H1 (cell line): Measurements from ENCODE around the gene ADAMTS9. TPM values are rescaled to one million over a fixed set of nuclear protein-coding genes. Genes with fewer than 3 reads are reported as not detected.

Experiments
- CTCF ChIA-PET: fragments of 300-600 bp; sonication (Branson Sonifier 250); formaldehyde crosslinking; loops from one replicate; lab custom pipeline; 2021; ENCODE audit not compliant: partially characterized antibody; lab: Charles Lee
- POLR2A ChIA-PET: fragments of 300-600 bp; sonication (Branson Sonifier 250); formaldehyde crosslinking; loops from one replicate; lab custom pipeline; 2021; ENCODE audit warnings: inconsistent platforms; ENCODE audit not compliant: partially characterized antibody; lab: Charles Lee
- DNase-seq, 2 experiments: peaks; one replicate each; pipeline versions ENCODE4 v3.0.0 to v3.0.0-alpha.2; 2010 to 2022; ENCODE audit warnings: low spot score in 2 of 2, low read depth in 1 of 2, mixed read lengths in 1 of 2
- FAIRE-seq: peaks from 2 replicates; lab custom pipeline; 2011; peaks lifted over from hg19 to GRCh38; lab: Jason Lieb, UNC
- H2AFZ ChIP-seq: 2 replicates; pipeline ENCODE4 v1.8.1; 2012; ENCODE audit warnings: low read length, inconsistent platforms
- H2AK5ac ChIP-seq: 2 replicates; pipeline ENCODE4 v1.6.1; 2013; ENCODE audit warnings: low read depth, low read length
- H2BK120ac ChIP-seq: replicated peaks from 2 replicates; pipeline ENCODE3; 2013; ENCODE audit warnings: low read depth, low read length, inconsistent platforms
- H2BK12ac ChIP-seq: 2 replicates; pipeline ENCODE4 v1.6.1; 2013; ENCODE audit warnings: low read depth, low read length
- H2BK15ac ChIP-seq: 2 replicates; pipeline ENCODE4 v1.6.1; 2013; ENCODE audit warnings: low read length
- H2BK20ac ChIP-seq: 2 replicates; pipeline ENCODE4 v1.6.1; 2013; ENCODE audit warnings: low read length
- H2BK5ac ChIP-seq: 2 replicates; pipeline ENCODE4 v1.6.1; 2013; ENCODE audit warnings: low read depth, low read length
- H3K14ac ChIP-seq: 2 replicates; pipeline ENCODE4 v1.6.1; 2013; ENCODE audit warnings: inconsistent platforms; ENCODE audit not compliant: insufficient read length
- H3K18ac ChIP-seq: 2 replicates; pipeline ENCODE4 v1.6.1; 2013; ENCODE audit warnings: low read length; ENCODE audit errors: extremely low read depth
- H3K23ac ChIP-seq: 2 replicates; pipeline ENCODE4 v1.6.1; 2013; ENCODE audit warnings: inconsistent platforms; ENCODE audit not compliant: insufficient read length
- H3K23me2 ChIP-seq: 2 replicates; pipeline ENCODE4 v1.6.1; 2013; ENCODE audit warnings: low read depth, low read length
- H3K27ac ChIP-seq: 2 replicates; pipeline ENCODE4 v1.6.1; 2011; ENCODE audit warnings: low read depth, low read length, inconsistent platforms
- H3K27me3 ChIP-seq, 4 experiments: replicated peaks in 1 of 4; 1 replicate in 1 of 4; 2 replicates in 3 of 4; pipeline versions ENCODE4 v1.6.1 to v1.8.1; 2011 to 2013; ENCODE audit warnings: low read length in 3 of 4, mild to moderate bottlenecking in 3 of 4, inconsistent platforms in 2 of 4, mixed read lengths in 2 of 4, moderate library complexity in 1 of 4; ENCODE audit not compliant: control insufficient read depth in 3 of 4, insufficient read depth in 3 of 4; ENCODE audit errors: extremely low read depth in 1 of 4
- H3K36me3 ChIP-seq, 4 experiments: 2 replicates each; pipeline versions ENCODE4 v1.6.1 to v1.8.1; 2011 to 2013; ENCODE audit warnings: mild to moderate bottlenecking in 4 of 4, low read length in 3 of 4, moderate library complexity in 2 of 4, control low read depth in 1 of 4, inconsistent platforms in 1 of 4; ENCODE audit not compliant: insufficient read depth in 4 of 4, control insufficient read depth in 2 of 4
- H3K4ac ChIP-seq: replicated peaks from 2 replicates; pipeline ENCODE3; 2013; ENCODE audit warnings: low read length, low read depth, mixed read lengths, inconsistent platforms; ENCODE audit not compliant: insufficient read length
- H3K4me1 ChIP-seq, 4 experiments: replicated peaks in 1 of 4; 1 replicate in 1 of 4; 2 replicates in 3 of 4; pipeline versions ENCODE4 v1.6.1 to v1.8.1; 2011 to 2013; ENCODE audit warnings: low read length in 3 of 4, inconsistent platforms in 2 of 4, mixed read lengths in 1 of 4; ENCODE audit not compliant: insufficient read depth in 4 of 4, control insufficient read depth in 3 of 4
- H3K4me2 ChIP-seq, 2 experiments: 2 replicates each; pipeline versions ENCODE4 v1.6.1 to v1.8.1; 2011 to 2013; ENCODE audit warnings: low read depth in 2 of 2, low read length in 2 of 2, control low read depth in 1 of 2, inconsistent platforms in 1 of 2, mild to moderate bottlenecking in 1 of 2; ENCODE audit not compliant: insufficient read depth in 1 of 2
- H3K4me3 ChIP-seq, 4 experiments: fragments of 200-600, 300-600 bp in 1 of 4; sonication (generic), shearing (Covaris generic), sonication (Bioruptor Twin) in 1 of 4; 2 replicates each; pipeline versions ENCODE4 v1.5.1 to v1.8.1; 2011 to 2016; ENCODE audit warnings: low read length in 4 of 4, low read depth in 3 of 4, control low read depth in 2 of 4, inconsistent platforms in 2 of 4, mild to moderate bottlenecking in 2 of 4, mixed read lengths in 1 of 4, moderate library complexity in 1 of 4; ENCODE audit not compliant: insufficient read depth in 2 of 4; ENCODE audit errors: extremely low read depth in 1 of 4
- H3K56ac ChIP-seq: replicated peaks from 2 replicates; pipeline ENCODE3; 2013; ENCODE audit warnings: low read depth, mild to moderate bottlenecking, mixed read lengths, low read length, inconsistent platforms; ENCODE audit not compliant: insufficient read length
- H3K79me1 ChIP-seq: 2 replicates; pipeline ENCODE4 v1.6.1; 2013; ENCODE audit warnings: low read depth, low read length, control low read depth
- H3K79me2 ChIP-seq, 2 experiments: 2 replicates each; pipeline versions ENCODE4 v1.6.1 to v1.8.1; 2012 to 2013; ENCODE audit warnings: low read length in 2 of 2, mild to moderate bottlenecking in 2 of 2, inconsistent platforms in 1 of 2; ENCODE audit not compliant: insufficient read depth in 2 of 2, control insufficient read depth in 1 of 2
- H3K9ac ChIP-seq, 4 experiments: replicated peaks in 1 of 4; 1 replicate in 1 of 4; 2 replicates in 3 of 4; pipeline versions ENCODE4 v1.6.1 to v1.8.1; 2011 to 2013; ENCODE audit warnings: low read depth in 3 of 4, low read length in 3 of 4, control low read depth in 2 of 4, mild to moderate bottlenecking in 2 of 4, moderate library complexity in 2 of 4, inconsistent platforms in 1 of 4; ENCODE audit errors: extremely low read depth in 1 of 4
- H3K9me3 ChIP-seq, 2 experiments: 2 replicates each; pipeline versions ENCODE4 v1.6.1 to v1.8.1; 2012 to 2013; ENCODE audit warnings: mild to moderate bottlenecking in 2 of 2, moderate library complexity in 2 of 2, control low read depth in 1 of 2, inconsistent platforms in 1 of 2, low read depth in 1 of 2, low read length in 1 of 2, mixed read lengths in 1 of 2; ENCODE audit not compliant: insufficient read depth in 2 of 2
- H4K20me1 ChIP-seq, 2 experiments: replicated peaks in 1 of 2; 2 replicates each; pipeline versions ENCODE3 to v1.8.1; 2011 to 2013; ENCODE audit warnings: inconsistent platforms in 2 of 2, low read length in 2 of 2, mild to moderate bottlenecking in 1 of 2; ENCODE audit not compliant: insufficient read depth in 2 of 2, control insufficient read depth in 1 of 2
- H4K5ac ChIP-seq: 2 replicates; pipeline ENCODE4 v1.6.1; 2013; ENCODE audit warnings: low read length, low read depth, mixed read lengths, inconsistent platforms; ENCODE audit not compliant: insufficient read length
- H4K8ac ChIP-seq: 2 replicates; pipeline ENCODE4 v1.8.0; 2013; ENCODE audit warnings: mild to moderate bottlenecking, moderate library complexity, low read length, inconsistent platforms; ENCODE audit not compliant: insufficient read depth; ENCODE audit errors: extremely low read depth
- H4K91ac ChIP-seq: replicated peaks from 2 replicates; pipeline ENCODE3; 2013; ENCODE audit warnings: low read length, mixed read lengths, inconsistent platforms; ENCODE audit not compliant: insufficient read length
- ASH2L ChIP-seq: fragments of 200-600, 300-600 bp; sonication (generic); IDR thresholded peaks from one replicate; pipeline ENCODE4 v1.7.1; 2017; ENCODE audit warnings: low read length
- CEBPB ChIP-seq: IDR thresholded peaks from 2 replicates; pipeline ENCODE4 v1.6.1; 2012; ENCODE audit warnings: low read depth, low read length
- JUND ChIP-seq: IDR thresholded peaks from 2 replicates; pipeline ENCODE4 v1.6.1; 2011; ENCODE audit warnings: mild to moderate bottlenecking, improper control_type of control experiment, low read length
- SIN3A ChIP-seq, 2 experiments: IDR thresholded peaks in 1 of 2; conservative IDR thresholded peaks in 1 of 2; 2 replicates each; pipeline ENCODE4 v1.6.1; 2011 to 2012; ENCODE audit warnings: low read length in 2 of 2, improper control_type of control experiment in 1 of 2, low read depth in 1 of 2, mild to moderate bottlenecking in 1 of 2
- SP1 ChIP-seq: IDR thresholded peaks from 2 replicates; pipeline ENCODE4 v1.6.1; 2011; ENCODE audit warnings: low read depth, low read length
- SP2 ChIP-seq: IDR thresholded peaks from 2 replicates; pipeline ENCODE4 v1.6.1; 2012; ENCODE audit warnings: mild to moderate bottlenecking, low read length, inconsistent platforms
- SRF ChIP-seq: IDR thresholded peaks from 2 replicates; pipeline ENCODE4 v1.6.1; 2011; ENCODE audit warnings: mild to moderate bottlenecking, low read depth, low read length, moderate library complexity
- ZNF274 ChIP-seq: IDR thresholded peaks from 2 replicates; pipeline ENCODE4 v1.7.0; 2012; ENCODE audit warnings: low read length, borderline replicate concordance; ENCODE audit errors: extremely low read depth
- WGBS, 2 experiments: shearing (Covaris generic) in 1 of 2; methylation state at CpG; one replicate each; pipeline versions ENCODE4 v1.1.6 to v1.1.7; 2013 to 2015; ENCODE audit warnings: low lambda C conversion rate in 2 of 2, mixed read lengths in 2 of 2, inconsistent platforms in 1 of 2, low coverage in 1 of 2, missing lambda C conversion rate in 1 of 2; ENCODE audit not compliant: insufficient replicate concordance in 2 of 2, insufficient coverage in 1 of 2, insufficient read length in 1 of 2; ENCODE audit errors: extremely low coverage in 1 of 2, missing lambda C conversion rate in 1 of 2; 5-methylcytosine and 5-hydroxymethylcytosine counted together
- polyA plus RNA-seq, 7 experiments: library from polyadenylated mRNA; depleted of rRNA in 3 of 7; stranded (reverse) in 5 of 7; unstranded in 2 of 7; fragments of >200 nt in 5 of 7; fragments of 200-250 nt in 2 of 7; gene quantifications; 1 replicate in 5 of 7; 2 replicates in 1 of 7; 4 replicates in 1 of 7; pipeline versions ENCODE4 v1.2.1 to v1.2.3, GENCODE V29; 2011 to 2013; ENCODE audit warnings: missing spikeins in 2 of 7, mixed read lengths in 2 of 7
- total RNA-seq: library from RNA; stranded (reverse); fragmentation: NEBNext Ultra II Directional; extraction: Animal tissue kit (Norgen Biotek cat#: 25700); gene quantifications from 2 replicates; pipeline ENCODE4 v1.2.1, GENCODE V29; 2021

Gene ADAMTS9
- total and polyA plus RNA-seq, 2 of the 8 experiments (the other 6 are each of a cell fraction or from before 2014, with no cell fraction given): 0.20 to 0.41 TPM

GRCh38 chr3:64595253-64595694 is 92.5 kb downstream of the ADAMTS9 start:
- no peak for FAIRE-seq
- no peak overlapping the region for H4K5ac ChIP-seq
- H2BK20ac ChIP-seq: no peak overlapping the region
- no peak overlapping the region for H3K27ac ChIP-seq
- H3K79me2 ChIP-seq: no peaks in the 10 kb centered on the region
- H3K56ac ChIP-seq: no peak overlapping the region
- no peak overlapping the region for H2BK15ac ChIP-seq
- no peak overlapping the region for H3K4ac ChIP-seq
- no peak overlapping the region for H2AFZ ChIP-seq
- H3K9ac ChIP-seq: no peak overlapping the region
- H4K91ac ChIP-seq: no peak overlapping the region
- H2BK5ac ChIP-seq: no peak overlapping the region
- H3K9me3 ChIP-seq: no peaks in the 10 kb centered on the region; a peak in 1 of 4 replicates
- H3K36me3 ChIP-seq: no peaks in the 10 kb centered on the region
- H4K8ac ChIP-seq: no peak overlapping the region
- no peaks in the 10 kb centered on the region for H3K23me2 ChIP-seq
- 87% methylated on average over 5 of the region's 5 CpGs; no CpG with 5 or more reads in 1 of the 2 experiments for WGBS, 2 experiments
- H3K4me1 ChIP-seq: no peaks in the 10 kb centered on the region
- H4K20me1 ChIP-seq: no peaks in the 10 kb centered on the region
- no peak overlapping the region for H3K4me3 ChIP-seq
- CTCF ChIA-PET: interaction anchor here (3.4 kb wide), 1 partner anchor 19 kb away, joined by 24 read pairs; no protein-coding TSS in a partner anchor
- no peak for DNase-seq
- no peak for TF ChIP-seq ZNF274
- TF ChIP-seq ASH2L: no peak
- no peak for TF ChIP-seq SP1
- TF ChIP-seq SP2: no peak
- no peak for TF ChIP-seq CEBPB
- no peak for TF ChIP-seq JUND
- no peak for TF ChIP-seq SRF
- no peak for TF ChIP-seq SIN3A (conservative IDR thresholded peaks at IDR 0.05 in 1 of 2, IDR thresholded peaks at IDR 0.05 in 1 of 2; ENCODE audit: low read depth in 1 of 2, low read length in 2 of 2)
- TF ChIP-seq, all 59 proteins: peak for 0
- no peak overlapping the region for H2BK120ac ChIP-seq
- H2BK12ac ChIP-seq: no peak overlapping the region
- H3K79me1 ChIP-seq: no peaks in the 10 kb centered on the region
- H3K23ac ChIP-seq: no peak overlapping the region
- H3K14ac ChIP-seq: no peak overlapping the region
- POLR2A ChIA-PET: no interaction called here
- no peak overlapping the region for H3K4me2 ChIP-seq
- no peaks in the 10 kb centered on the region for H3K27me3 ChIP-seq
- H3K18ac ChIP-seq: no peak overlapping the region
- no peak overlapping the region for H2AK5ac ChIP-seq
